Heart right ventricle (tissue), 16 donors: ENCODE data around the gene CACNA1C. TPM values are rescaled to one million over a fixed set of nuclear protein-coding genes. Genes with fewer than 3 reads are reported as not detected.
A peak's percentile ranks its signal among the peaks of the same experiment; 100 is the strongest.

Experiments used
- ATAC-seq, 8 donors: fragments of 200-7000 bp; cut with Tn5 transposase; one replicate each; pipeline ENCODE4 v1.9.1; 2020; ENCODE audit warnings: mild to moderate bottlenecking in 8 of 8, moderate library complexity in 8 of 8, moderate number of reproducible peaks in 1 of 8
- DNase-seq, 2 donors: peaks; one replicate each; pipeline ENCODE4 v3.0.0-alpha.2; 2020
- H3K27ac ChIP-seq, 10 donors: fragments of 200-600 bp; sonication (generic) in 2 of 10; one replicate each; pipeline versions ENCODE4 v1.5.0 to v1.8.0; 2020 to 2022; ENCODE audit warnings: mild to moderate bottlenecking in 3 of 10
- H3K27me3 ChIP-seq, 7 donors: fragments of 200-600 bp; one replicate each; pipeline ENCODE4 v1.8.0; 2021 to 2022; ENCODE audit warnings: mild to moderate bottlenecking in 2 of 7
- H3K36me3 ChIP-seq, 9 donors: fragments of 200-600 bp; sonication (generic) in 1 of 9; one replicate each; pipeline versions ENCODE4 v1.5.0 to v1.8.0; 2020 to 2022; ENCODE audit warnings: mild to moderate bottlenecking in 2 of 9
- H3K4me1 ChIP-seq, 9 donors: fragments of 200-600 bp; sonication (generic) in 1 of 9; one replicate each; pipeline versions ENCODE4 v1.5.0 to v1.8.0; 2020 to 2022; ENCODE audit warnings: mild to moderate bottlenecking in 4 of 9
- H3K4me3 ChIP-seq, 10 donors: fragments of 200-600 bp; sonication (generic) in 2 of 10; one replicate each; pipeline versions ENCODE4 v1.5.0 to v1.8.0; 2020 to 2022; ENCODE audit warnings: mild to moderate bottlenecking in 7 of 10, moderate library complexity in 2 of 10
- H3K9me3 ChIP-seq, 11 donors: fragments of 200-600 bp in 10 of 11; sonication (generic) in 2 of 11; one replicate each; pipeline versions ENCODE4 v1.5.0 to v1.8.0; 2013 to 2022; ENCODE audit warnings: mild to moderate bottlenecking in 2 of 11, control low read depth in 1 of 11, moderate library complexity in 1 of 11
- CTCF ChIP-seq, 9 donors: fragments of 200-600 bp; sonication (generic) in 2 of 9; IDR thresholded peaks; one replicate each; pipeline versions ENCODE4 v1.5.0 to v1.8.0; 2021 to 2022; ENCODE audit warnings: antibody characterized with exemption in 9 of 9, mild to moderate bottlenecking in 5 of 9, moderate library complexity in 1 of 9
- WGBS, 2 donors: extraction: QIAGEN DNeasy Blood & Tissue Kit; methylation state at CpG; one replicate each; pipeline ENCODE4 v1.1.7; 2013; ENCODE audit warnings: inconsistent platforms in 1 of 2; 5-methylcytosine and 5-hydroxymethylcytosine counted together
- intact Hi-C, 10 donors: fragments of 100-400 bp; cut with DNase I; formaldehyde crosslinking; loops; one replicate each; pipeline versions ENCODE4 v1.11.1 to v1.14.2; 2022
- polyA plus RNA-seq, 2 donors: library from polyadenylated mRNA; stranded (reverse); fragments of 200-250 nt; gene quantifications; one replicate each; pipeline ENCODE4 v1.2.3, GENCODE V29; 2013
- total RNA-seq, 10 donors: library from RNA; stranded (reverse); fragmentation: NEBNext Ultra II Directional in 3 of 10; extraction: Animal tissue kit (Norgen Biotek cat#: 25700) in 3 of 10; gene quantifications; one replicate each; pipeline versions ENCODE4 v1.2.1 to v1.2.4, GENCODE V29; 2021 to 2023
- donor health status: Arrhythmogenic right ventricular cardiomyopathy.
- donor health status: ischemic (EF 13 %, LVEDD 7.1; RV severe dilation, severe dysfunction).
- donor health status: healthy with polysubstance abuse.
- donor health status: DM: no; HTN: yes; CAD: no.
- donor health status: DM: no; HTN: no; CAD: no.
- donor health status: ischemic (EF 25% LVEDD 6.9; RV normal size, moderate dysfunction).
- donor health status: ischemic (EF 25% LVEDD 5.7; RV mildly dilated, moderate dysfunction).
- donor health status: healthy.
- donor health status: DM: yes; HTN: yes; CAD: no.
- donor health status: Ischemic cardiomyopathy.
- donor health status: ischemic (EF 35%, LVEDD 5.7; RV mildly dilated, moderate dysfunction).
- donor health status: nonischemic (EF 11% LVEDD 7.7; RV severe dilation, severe dysfunction).
- donor health status: DM: yes; HTN: yes; CAD: no.
- donor health status: PGD.
- donor health status: ischemic (EF 29% LVEDD 5.4; RV normal size, mild dysfunction).
- donor health status: nonischemic (EF 23%, LVEDD 6.1; RV moderate dilation, normal function).

The CACNA1C gene
- total and polyA plus RNA-seq, 12 donors: 19.1 to 222 (median 183) TPM

GRCh38 chr12:2640281-2640680, 587.5 kb downstream of the CACNA1C start:
- no peak for TF ChIP-seq CTCF (IDR thresholded peaks at IDR 0.05)
- H3K36me3 ChIP-seq: peaks cover 0 to 45% (median 0%) of the 10 kb centered on the region in 9 donors
- intact Hi-C loops: no loop called here
- H3K27ac ChIP-seq: peak overlapping the region in 9 of 10 donors; percentile 10 to 85 (median 57)
- peaks cover 5 to 57% (median 28%) of the 10 kb centered on the region in 9 donors for H3K4me1 ChIP-seq
- peaks cover 0 to 12% (median 0%) of the 10 kb centered on the region in 7 donors for H3K27me3 ChIP-seq
- no peak overlapping the region for H3K4me3 ChIP-seq
- peak in 6 of 8 donors; percentile 3 to 23 (median 12) for ATAC-seq
- H3K9me3 ChIP-seq: no peaks in the 10 kb centered on the region
- whole genome bisulfite sequencing, 2 donors: 73 to 75% methylated on average over 10 of the region's 10 CpGs
- no peak for DNase-seq

- Histone ChIP-seq H3K27ac (peak overlapping the region in 9 of 10 donors; percentile 10 to 85 (median 57)), H3K4me1 (peaks cover 5 to 57% (median 28%) of the 10 kb centered on the region in 9 donors), H3K9me3 (no peaks in the 10 kb centered on the region), H3K4me3 (no peak overlapping the region), H3K36me3 (peaks cover 0 to 43% (median 0%) of the 10 kb centered on the region in 9 donors), H3K27me3 (peaks cover 0 to 16% (median 0%) of the 10 kb centered on the region in 7 donors)
- TF ChIP-seq CTCF (IDR thresholded peaks at IDR 0.05): no peak
- intact Hi-C loops: no loop called here
- 28 to 48% methylated on average over 6 of the region's 6 CpGs for WGBS, 2 donors
- ATAC-seq: peak; percentile 23 to 91 (median 84)
- DNase-seq: peak; percentile 41 to 46
Measured at GRCh38 chr12:2640709-2641108, 587.9 kb downstream of the CACNA1C start.

GRCh38 chr12:2641207-2641606, 588.4 kb downstream of the CACNA1C start:
- peak in 6 of 9 donors; percentile 12 to 41 (median 29) for TF ChIP-seq CTCF (IDR thresholded peaks at IDR 0.05)
- 48 to 69% methylated on average over 6 of the region's 6 CpGs for WGBS, 2 donors
- Histone ChIP-seq H3K9me3 (no peaks in the 10 kb centered on the region), H3K4me3 (no peak overlapping the region), H3K27ac (peak overlapping the region in 9 of 10 donors; percentile 10 to 85 (median 57)), H3K4me1 (peaks cover 5 to 56% (median 28%) of the 10 kb centered on the region in 9 donors), H3K27me3 (peaks cover 0 to 16% (median 0%) of the 10 kb centered on the region in 7 donors), H3K36me3 (peaks cover 0 to 39% (median 0%) of the 10 kb centered on the region in 9 donors)
- intact Hi-C loops: no loop called here
- DNase-seq (peak in 1 of 2 donors; percentile 49), ATAC-seq (peak in 7 of 8 donors; percentile 18 to 51 (median 41))

- no peak for ATAC-seq
- Histone ChIP-seq H3K9me3 (no peaks in the 10 kb centered on the region), H3K36me3 (peaks cover 0 to 36% (median 0%) of the 10 kb centered on the region in 9 donors), H3K27ac (peak overlapping the region in 6 of 10 donors; percentile 2 to 85 (median 64)), H3K4me3 (no peak overlapping the region), H3K4me1 (peaks cover 5 to 51% (median 28%) of the 10 kb centered on the region in 9 donors), H3K27me3 (peaks cover 0 to 16% (median 0%) of the 10 kb centered on the region in 7 donors)
- DNase-seq: no peak
- no peak for TF ChIP-seq CTCF (IDR thresholded peaks at IDR 0.05)
- intact Hi-C loops: no loop called here
- WGBS, 2 donors: 72 to 83% methylated on average over 6 of the region's 6 CpGs
Measured at GRCh38 chr12:2641761-2642160, 589.0 kb downstream of the CACNA1C start.
